ENCODE measurements around the gene NFAT5.
"Not testable (repeated sequence)": the region's sequence is repeated elsewhere in the genome, so short reads cannot be mapped to it uniquely, and the experiment has no call there.

NFAT5 gene

GRCh38 chr16:69626256-69626655 is 60.5 kb downstream of the NFAT5 start:
- Mint-ChIP-seq H3K9me3 (no peaks in the 10 kb centered on the region), H3K27me3 (ENCODE audit: low read depth) (no peaks in the 10 kb centered on the region), H3K27ac (no peak overlapping the region), H3K36me3 (ENCODE audit: low read depth) (peaks cover 12% of the 10 kb centered on the region), H3K4me3 (no peak overlapping the region), H3K4me1 (ENCODE audit: low read depth) (peaks cover 8% of the 10 kb centered on the region)

DNA sequence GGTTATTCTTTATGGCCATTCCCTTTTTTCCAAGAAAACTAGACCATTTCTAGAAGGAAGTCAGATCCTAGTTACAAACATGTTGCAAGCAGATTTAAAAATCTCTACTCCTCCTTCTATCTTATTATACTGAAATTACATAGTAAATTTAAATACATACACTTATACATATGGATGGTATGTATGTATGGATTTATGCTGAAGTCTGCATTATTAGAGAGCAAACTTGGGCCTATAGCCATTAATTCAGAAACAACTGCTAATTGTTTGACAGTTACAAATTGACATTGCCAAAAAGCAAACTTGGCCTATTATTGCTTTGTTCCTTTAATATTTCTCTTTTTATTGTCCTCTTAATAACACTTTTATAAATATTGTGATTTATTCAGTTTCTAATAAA is 67.1 kb downstream of the NFAT5 start:
- no peaks in the 10 kb centered on the region for H3K4me1 Mint-ChIP-seq (ENCODE audit: low read depth)
- no peaks in the 10 kb centered on the region for H3K27me3 Mint-ChIP-seq (ENCODE audit: low read depth)
- no peak overlapping the region for H3K4me3 Mint-ChIP-seq
- peaks cover 21% of the 10 kb centered on the region for H3K9me3 Mint-ChIP-seq
- H3K27ac Mint-ChIP-seq, result no peak overlapping the region
- peaks cover 31% of the 10 kb centered on the region for H3K36me3 Mint-ChIP-seq (ENCODE audit: low read depth)

DNA sequence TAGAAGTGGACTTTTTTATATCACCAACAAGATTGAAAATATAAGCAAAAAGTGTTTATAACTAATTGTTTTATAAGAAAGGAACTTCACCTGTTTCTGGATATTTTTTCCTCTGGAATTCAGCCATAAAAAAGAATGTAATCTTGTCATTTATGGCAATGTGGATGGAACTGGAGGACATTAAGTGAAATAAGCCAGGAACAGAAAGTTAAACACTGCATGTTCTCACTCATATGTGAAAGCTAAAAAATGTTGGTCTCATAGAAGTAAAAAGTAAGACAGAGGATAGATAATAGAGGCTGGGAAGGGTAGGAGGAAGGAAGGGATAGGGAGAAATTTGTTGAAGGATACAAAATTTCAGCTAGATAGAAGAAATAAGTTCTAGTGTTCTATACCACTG is 67.6 kb downstream of the NFAT5 start:
- Mint-ChIP-seq H3K4me1 (ENCODE audit: low read depth) (no peaks in the 10 kb centered on the region), H3K27me3 (ENCODE audit: low read depth) (no peaks in the 10 kb centered on the region), H3K9me3 (peaks cover 21% of the 10 kb centered on the region), H3K27ac (no peak overlapping the region), H3K36me3 (ENCODE audit: low read depth) (peaks cover 33% of the 10 kb centered on the region), H3K4me3 (no peak overlapping the region)

GRCh38 chr16:69636563-69637146 is 70.9 kb downstream of the NFAT5 start:
- not testable (repeated sequence) for H3K4me1 Mint-ChIP-seq (ENCODE audit: low read depth); H3K4me3 Mint-ChIP-seq; H3K27me3 Mint-ChIP-seq (ENCODE audit: low read depth); H3K27ac Mint-ChIP-seq
- Mint-ChIP-seq H3K36me3 (ENCODE audit: low read depth) (peaks cover 30% of the 10 kb centered on the region), H3K9me3 (peaks cover 21% of the 10 kb centered on the region)

DNA sequence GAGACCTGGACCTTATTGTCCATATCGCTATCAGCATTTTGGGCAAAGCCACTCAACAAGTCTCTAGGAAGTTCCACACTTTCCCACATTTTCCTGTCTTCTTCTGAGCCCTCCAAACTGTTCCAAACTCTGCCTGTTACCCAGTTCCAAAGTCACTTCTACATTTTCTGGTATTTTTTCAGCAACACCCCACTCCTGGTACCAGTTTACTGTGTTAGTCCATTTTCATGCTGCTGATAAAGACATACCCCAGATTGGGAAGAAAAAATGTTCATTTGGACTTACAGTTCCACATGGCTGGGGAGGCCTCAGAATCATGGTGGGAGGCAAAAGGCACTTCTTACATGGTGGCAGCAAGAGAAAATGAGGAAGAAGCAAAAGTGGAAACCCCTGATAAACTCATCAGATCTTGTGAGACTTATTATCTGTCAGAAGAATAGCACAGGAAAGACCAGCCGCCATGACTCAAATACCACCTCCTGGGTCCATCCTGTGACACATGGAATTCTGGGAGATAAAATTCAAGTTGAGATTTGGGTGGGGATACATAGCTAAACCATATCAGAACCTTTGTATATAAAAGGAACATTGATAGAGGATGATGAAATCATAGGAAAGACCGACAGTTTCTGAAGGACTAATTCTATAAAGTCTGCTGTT is 71.6 kb downstream of the NFAT5 start:
- H3K4me1 Mint-ChIP-seq (ENCODE audit: low read depth); H3K27me3 Mint-ChIP-seq (ENCODE audit: low read depth); H3K27ac Mint-ChIP-seq; H3K4me3 Mint-ChIP-seq: not testable (repeated sequence)
- Mint-ChIP-seq H3K36me3 (ENCODE audit: low read depth) (peaks cover 30% of the 10 kb centered on the region), H3K9me3 (peaks cover 21% of the 10 kb centered on the region)

GRCh38 chr16:69643997-69644396 is 78.2 kb downstream of the NFAT5 start:
- H3K4me1 Mint-ChIP-seq (ENCODE audit: low read depth); H3K36me3 Mint-ChIP-seq (ENCODE audit: low read depth); H3K27ac Mint-ChIP-seq; H3K9me3 Mint-ChIP-seq; H3K4me3 Mint-ChIP-seq; H3K27me3 Mint-ChIP-seq (ENCODE audit: low read depth): not testable (repeated sequence)

GRCh38 chr16:69644790-69645189 is 79.0 kb downstream of the NFAT5 start:
- no peak overlapping the region for H3K27ac Mint-ChIP-seq
- no peaks in the 10 kb centered on the region for H3K27me3 Mint-ChIP-seq (ENCODE audit: low read depth)
- H3K4me3 Mint-ChIP-seq, result no peak overlapping the region
- no peaks in the 10 kb centered on the region for H3K9me3 Mint-ChIP-seq
- H3K4me1 Mint-ChIP-seq (ENCODE audit: low read depth), result peaks cover 6% of the 10 kb centered on the region
- H3K36me3 Mint-ChIP-seq (ENCODE audit: low read depth), result peaks cover 7% of the 10 kb centered on the region

DNA sequence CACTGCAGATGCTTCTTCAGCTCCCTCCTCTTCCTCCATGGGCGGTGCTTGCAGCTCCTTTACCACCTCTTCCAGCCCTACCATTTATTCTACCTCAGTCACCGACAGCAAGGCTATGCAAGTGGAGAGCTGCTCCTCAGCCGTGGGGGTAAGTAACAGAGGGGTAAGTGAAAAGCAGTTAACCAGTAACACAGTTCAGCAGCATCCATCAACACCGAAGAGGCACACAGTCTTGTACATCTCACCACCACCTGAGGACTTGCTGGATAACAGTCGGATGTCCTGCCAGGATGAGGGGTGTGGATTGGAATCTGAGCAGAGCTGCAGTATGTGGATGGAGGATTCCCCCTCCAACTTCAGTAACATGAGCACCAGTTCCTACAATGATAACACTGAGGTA is 81.3 kb downstream of the NFAT5 start:
- Mint-ChIP-seq H3K36me3 (ENCODE audit: low read depth) (peaks cover 10% of the 10 kb centered on the region), H3K27ac (no peak overlapping the region), H3K4me3 (no peak overlapping the region), H3K27me3 (ENCODE audit: low read depth) (no peaks in the 10 kb centered on the region), H3K9me3 (no peaks in the 10 kb centered on the region), H3K4me1 (ENCODE audit: low read depth) (peaks cover 6% of the 10 kb centered on the region)

GRCh38 chr16:69651217-69651616 is 85.5 kb downstream of the NFAT5 start:
- Mint-ChIP-seq H3K27me3 (ENCODE audit: low read depth) (no peaks in the 10 kb centered on the region), H3K4me3 (no peak overlapping the region), H3K4me1 (ENCODE audit: low read depth) (peaks cover 4% of the 10 kb centered on the region), H3K36me3 (ENCODE audit: low read depth) (peaks cover 24% of the 10 kb centered on the region), H3K27ac (no peak overlapping the region), H3K9me3 (no peaks in the 10 kb centered on the region)

DNA sequence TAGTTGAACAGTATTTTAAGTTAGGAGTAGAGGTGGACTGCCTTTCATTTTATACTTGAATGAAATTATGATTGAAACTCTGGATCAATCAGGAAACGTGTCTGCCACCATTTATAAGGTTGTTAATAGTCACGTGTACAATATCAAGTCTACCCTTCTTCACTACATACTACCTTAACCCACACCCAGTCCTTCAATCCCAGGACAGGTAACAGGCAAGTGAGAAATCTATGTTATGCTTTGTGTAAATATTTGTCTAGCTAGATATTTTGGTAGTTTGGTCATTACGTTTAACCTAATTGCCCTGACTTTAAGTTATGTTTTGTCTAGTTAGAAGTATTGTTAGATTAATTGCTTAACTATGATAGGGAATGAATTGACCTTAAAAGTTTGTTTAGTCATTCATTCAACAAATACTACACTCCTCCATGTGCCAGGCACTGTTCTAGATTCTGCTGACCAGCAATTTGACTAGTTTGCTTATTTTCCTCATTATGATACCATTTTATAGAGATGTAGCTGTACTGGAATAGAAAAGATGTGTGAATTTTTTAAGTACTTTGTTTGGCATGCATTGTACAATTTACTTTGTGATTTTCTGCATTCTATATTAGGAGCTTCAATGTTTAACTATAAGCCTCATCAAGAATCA is 88.6 kb downstream of the NFAT5 start:
- H3K4me1 Mint-ChIP-seq (ENCODE audit: low read depth), result peaks cover 2% of the 10 kb centered on the region
- peaks cover 25% of the 10 kb centered on the region for H3K36me3 Mint-ChIP-seq (ENCODE audit: low read depth)
- no peaks in the 10 kb centered on the region for H3K27me3 Mint-ChIP-seq (ENCODE audit: low read depth)
- no peaks in the 10 kb centered on the region for H3K9me3 Mint-ChIP-seq
- H3K4me3 Mint-ChIP-seq, result no peak overlapping the region
- H3K27ac Mint-ChIP-seq, result no peak overlapping the region

DNA sequence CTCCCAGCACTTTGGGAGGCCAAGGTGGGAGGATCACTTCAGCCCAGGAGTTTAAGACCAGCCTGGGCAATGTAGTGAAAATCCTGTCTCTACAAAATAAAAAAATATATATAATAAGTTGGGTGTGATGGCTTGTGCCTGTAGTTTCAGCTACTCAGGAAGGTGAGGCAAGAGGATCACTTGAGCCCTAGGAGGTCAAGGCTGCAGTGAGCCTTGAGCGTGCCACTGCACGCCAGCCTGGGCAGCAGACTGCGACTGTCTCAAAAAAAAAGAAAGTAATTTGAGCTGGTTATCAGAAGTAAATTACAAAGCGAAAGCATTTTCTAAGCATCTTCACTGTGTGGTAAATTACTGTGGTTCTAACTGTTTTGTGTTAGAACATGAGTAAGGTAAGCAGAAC is 94.4 kb downstream of the NFAT5 start:
- H3K27ac Mint-ChIP-seq, result no peak overlapping the region
- no peaks in the 10 kb centered on the region for H3K9me3 Mint-ChIP-seq
- H3K27me3 Mint-ChIP-seq (ENCODE audit: low read depth), result no peaks in the 10 kb centered on the region
- no peak overlapping the region for H3K4me3 Mint-ChIP-seq
- peaks cover 26% of the 10 kb centered on the region for H3K36me3 Mint-ChIP-seq (ENCODE audit: low read depth)
- H3K4me1 Mint-ChIP-seq (ENCODE audit: low read depth), result no peaks in the 10 kb centered on the region

- Mint-ChIP-seq H3K4me1 (ENCODE audit: low read depth) (no peaks in the 10 kb centered on the region), H3K4me3 (no peak overlapping the region), H3K36me3 (ENCODE audit: low read depth) (peaks cover 23% of the 10 kb centered on the region)
Observed at GRCh38 chr16:69662901-69663300, 97.1 kb downstream of the NFAT5 start.

GRCh38 chr16:69663846-69664245 is 98.1 kb downstream of the NFAT5 start:
- H3K36me3 Mint-ChIP-seq (ENCODE audit: low read depth), result peaks cover 26% of the 10 kb centered on the region
- no peaks in the 10 kb centered on the region for H3K27me3 Mint-ChIP-seq (ENCODE audit: low read depth)
- H3K27ac Mint-ChIP-seq, result no peak overlapping the region
- no peak overlapping the region for H3K4me3 Mint-ChIP-seq
- no peaks in the 10 kb centered on the region for H3K9me3 Mint-ChIP-seq
- H3K4me1 Mint-ChIP-seq (ENCODE audit: low read depth), result peaks cover 3% of the 10 kb centered on the region

More at GRCh38 chr16:69662901-69663300, 97.1 kb downstream of the NFAT5 start:
- no peaks in the 10 kb centered on the region for H3K27me3 Mint-ChIP-seq (ENCODE audit: low read depth)
- H3K27ac Mint-ChIP-seq, result no peak overlapping the region
- H3K9me3 Mint-ChIP-seq, result no peaks in the 10 kb centered on the region

- H3K36me3 Mint-ChIP-seq (ENCODE audit: low read depth), result peaks cover 23% of the 10 kb centered on the region
Observed at GRCh38 chr16:69669577-69669976, 103.8 kb downstream of the NFAT5 start.

GRCh38 chr16:69672315-69672997 is 106.7 kb downstream of the NFAT5 start:
- peaks cover 3% of the 10 kb centered on the region for H3K4me1 Mint-ChIP-seq (ENCODE audit: low read depth)
- no peak overlapping the region for H3K4me3 Mint-ChIP-seq
- no peaks in the 10 kb centered on the region for H3K9me3 Mint-ChIP-seq
- no peak overlapping the region for H3K27ac Mint-ChIP-seq
- peaks cover 25% of the 10 kb centered on the region for H3K36me3 Mint-ChIP-seq (ENCODE audit: low read depth)
- no peaks in the 10 kb centered on the region for H3K27me3 Mint-ChIP-seq (ENCODE audit: low read depth)

More at GRCh38 chr16:69669577-69669976, 103.8 kb downstream of the NFAT5 start:
- H3K9me3 Mint-ChIP-seq, result no peaks in the 10 kb centered on the region
- no peaks in the 10 kb centered on the region for H3K27me3 Mint-ChIP-seq (ENCODE audit: low read depth)
- H3K4me3 Mint-ChIP-seq, result no peak overlapping the region
- no peak overlapping the region for H3K27ac Mint-ChIP-seq
- H3K4me1 Mint-ChIP-seq (ENCODE audit: low read depth), result peaks cover 3% of the 10 kb centered on the region
